GM19351 (cell line): ENCODE results near the gene TRPM2.

Experiments used
- ATAC-seq: cut with Tn5 transposase; IDR thresholded peaks from one replicate; pipeline ENCODE4 v1.9.1; 2021; ENCODE audit warnings: mild to moderate bottlenecking, moderate library complexity; ENCODE audit not compliant: unreplicated experiment

The TRPM2 gene

GRCh38 chr21:44424608-44425306, 71.3 kb downstream of the TRPM2 start:
- ATAC-seq: no peak

GRCh38 chr21:44425307-44425894, 72.0 kb downstream of the TRPM2 start:
- ATAC-seq: no peak

GRCh38 chr21:44425895-44426662, 72.7 kb downstream of the TRPM2 start:
- ATAC-seq: no peak

GRCh38 chr21:44426663-44427191, 73.3 kb downstream of the TRPM2 start:
- no peak for ATAC-seq

GRCh38 chr21:44427241-44428120, 74.1 kb downstream of the TRPM2 start:
- ATAC-seq: no peak

- no peak for ATAC-seq
Measured at GRCh38 chr21:44428281-44428960, 75.0 kb downstream of the TRPM2 start.

GRCh38 chr21:44429894-44430293, 76.5 kb downstream of the TRPM2 start:
- no peak for ATAC-seq

GRCh38 chr21:44431300-44431699, 77.9 kb downstream of the TRPM2 start:
- no peak for ATAC-seq

GRCh38 chr21:44432841-44433790, 79.7 kb downstream of the TRPM2 start:
- no peak for ATAC-seq

GRCh38 chr21:44433791-44434567, 80.6 kb downstream of the TRPM2 start:
- no peak for ATAC-seq

GRCh38 chr21:44434568-44434925, 81.1 kb downstream of the TRPM2 start:
- no peak for ATAC-seq

- ATAC-seq: no peak
Measured at GRCh38 chr21:44434936-44435635, 81.7 kb downstream of the TRPM2 start.

GRCh38 chr21:44436111-44436611, 82.7 kb downstream of the TRPM2 start:
- ATAC-seq: no peak

GRCh38 chr21:44436958-44437357, 83.5 kb downstream of the TRPM2 start:
- no peak for ATAC-seq

GRCh38 chr21:44437371-44437695, 83.9 kb downstream of the TRPM2 start:
- ATAC-seq: no peak

GRCh38 chr21:44437696-44438431, 84.4 kb downstream of the TRPM2 start:
- ATAC-seq: no peak
